ENCODE measurements around the gene MAP3K3. TPM values are rescaled to one million over a fixed set of nuclear protein-coding genes. Genes with fewer than 3 reads are reported as not detected.

Gene MAP3K3
- total and polyA plus RNA-seq, 9 of the 15 experiments (the other 6 are each of a cell fraction or from before 2014, with no cell fraction given), result 0.69 to 16.5 (median 12.1) TPM

- Histone ChIP-seq H3K9ac (ENCODE audit: insufficient read depth in 1 of 2, low read depth in 2 of 2, low read length in 2 of 2) (peak overlapping the region; percentile 87 to 100), H4K20me1 (replicated peaks; ENCODE audit: control insufficient read depth, insufficient read depth, low read length) (no peaks in the 10 kb centered on the region), H3K9me1 (ENCODE audit: control insufficient read depth, insufficient read depth, low read length) (no peaks in the 10 kb centered on the region), H3K4me3 (peak overlapping the region; percentile 76), H2AFZ (ENCODE audit: low read depth, low read length) (peak overlapping the region; percentile 98), H3K36me3 (ENCODE audit: control insufficient read depth, insufficient read depth, low read length) (peaks cover 33% of the 10 kb centered on the region; the same call in 2 of the 3 replicates), H3K9me3 (replicated peaks; ENCODE audit: control insufficient read depth, insufficient read depth, low read depth, low read length) (no peaks in the 10 kb centered on the region), H3K27me3 (ENCODE audit: control insufficient read depth in 2 of 2, insufficient read depth in 2 of 2, low read length in 2 of 2) (no peaks in the 10 kb centered on the region), H3K4me2 (ENCODE audit: insufficient read depth, low read length) (peak overlapping the region; percentile 99), H3K27ac (ENCODE audit: extremely low read depth, low read depth, low read length) (peak overlapping the region; percentile 78), H3K4me1 (replicated peaks in 1 of 2; ENCODE audit: control insufficient read depth in 2 of 2, insufficient read depth in 2 of 2, low read length in 2 of 2) (peaks cover 13 to 18% of the 10 kb centered on the region in 2 experiments; a peak in 3 of 5 replicates), H3K79me2 (ENCODE audit: control insufficient read depth, insufficient read depth, low read length) (peaks cover 22% of the 10 kb centered on the region)
- DNase-seq (ENCODE audit: extremely low read depth in 1 of 4, low spot score in 3 of 4), result peak; percentile 23 to 52 (median 26)
- WGBS (ENCODE audit: insufficient coverage, low coverage, missing lambda C conversion rate), result 22% methylated on average over 8 of the region's 9 CpGs
- ChIA-PET POLR2A (interaction anchor here (0.6 to 2.8 kb wide), 9 partner anchors 10 to 141 kb away, joined by 3 to 13 read pairs (median 3); partner anchors contain the start of gene MAP3K3), CTCF (ENCODE audit: low intra/inter-chr PET ratio) (no interaction called here)
- BruUV-seq (replicated peaks), result TSS peak; percentile 67
- ATAC-seq, result peak; percentile 31
- in situ Hi-C loops (cut with MboI), result loop anchor here (5.0 kb wide), 1 partner anchor 179 kb away; no protein-coding TSS in a partner anchor
- TF ChIP-seq ZNF175 (CRISPR knock-in tag; IDR thresholded peaks at IDR 0.05; ENCODE audit: low read depth) (no peak), TCF3 (CRISPR knock-in tag; IDR thresholded peaks at IDR 0.05) (0 out of 2 replicates have a peak, but pooled peaks have one; percentile 18), L3MBTL2 (IDR thresholded peaks at IDR 0.05) (no peak), TAF15 (IDR thresholded peaks at IDR 0.05; ENCODE audit: low read depth, low read length) (no peak), ZBTB12 (CRISPR knock-in tag; IDR thresholded peaks at IDR 0.05) (no peak), SRSF1 (IDR thresholded peaks at IDR 0.05; ENCODE audit: low read depth, low read length) (no peak), ETV1 (tag; conservative IDR thresholded peaks at IDR 0.05; ENCODE audit: low read depth) (no peak), HMBOX1 (IDR thresholded peaks at IDR 0.05) (no peak), E2F5 (CRISPR knock-in tag; IDR thresholded peaks at IDR 0.05) (no peak), MTA3 (IDR thresholded peaks at IDR 0.05; ENCODE audit: borderline replicate concordance) (no peak), ELF2 (CRISPR knock-in tag; IDR thresholded peaks at IDR 0.05) (no peak), POLR2AphosphoS5 (IDR thresholded peaks at IDR 0.05; ENCODE audit: control insufficient read depth, insufficient read depth, low read depth, low read length) (0 out of 2 replicates have a peak, but pooled peaks have one; percentile 25), KDM2B (CRISPR knock-in tag; IDR thresholded peaks at IDR 0.05) (no peak), BRD4 (IDR thresholded peaks at IDR 0.05) (no peak)
- no peak for FAIRE-seq
- intact Hi-C loops (cut with micrococcal nuclease), result loop anchor here (5.0 kb wide), 1 partner anchor 49 kb away; the partner anchor contains the start of gene DCAF7
These were observed 20.5 kb upstream of the MAP3K3 start for GRCh38 chr17:63601439-63602371.
